GM06990 (cell line): ENCODE data around the gene EFHD1.
"Not testable (repeated sequence)": the region's sequence is repeated elsewhere in the genome, so short reads cannot be mapped to it uniquely, and the experiment has no call there.

ENCODE experiments used
- DNase-seq: peaks from one replicate; pipeline ENCODE4 v3.0.0-alpha.2; 2011; ENCODE audit not compliant: insufficient read length; ENCODE audit errors: extremely low read depth
- H3K27me3 ChIP-seq: replicated peaks from 2 replicates; pipeline ENCODE4 v1.6.0; 2011; ENCODE audit warnings: low read length; ENCODE audit not compliant: control insufficient read depth, insufficient read depth
- H3K36me3 ChIP-seq: 2 replicates; pipeline ENCODE4 v1.5.1; 2011; ENCODE audit warnings: low read length; ENCODE audit not compliant: control insufficient read depth, insufficient read depth
- H3K4me3 ChIP-seq: replicated peaks from 2 replicates; pipeline ENCODE4 v1.5.1; 2011; ENCODE audit warnings: low read depth, mild to moderate bottlenecking, control low read depth, low read length
- CTCF ChIP-seq: IDR thresholded peaks from 2 replicates; pipeline ENCODE4 v1.5.1; 2011; ENCODE audit warnings: low read length, control low read depth, mild to moderate bottlenecking, inconsistent platforms; ENCODE audit not compliant: insufficient read depth, poor library complexity, severe bottlenecking

The EFHD1 gene

GRCh38 chr2:232632229-232632903, 1.0 kb upstream of the EFHD1 start:
- Histone ChIP-seq H3K36me3 (no peaks in the 10 kb centered on the region), H3K27me3 (no peaks in the 10 kb centered on the region; the same call in none of the 2 replicates), H3K4me3 (peak overlapping the region; percentile 55; the same call in 1 of the 2 replicates)
- no peak for TF ChIP-seq CTCF
- DNase-seq = no peak

GRCh38 chr2:232632904-232633412, 446 bp upstream of the EFHD1 start:
- Histone ChIP-seq H3K36me3 (no peaks in the 10 kb centered on the region), H3K27me3 (no peaks in the 10 kb centered on the region; the same call in none of the 2 replicates), H3K4me3 (peak overlapping the region; percentile 55)
- TF ChIP-seq CTCF = no peak
- DNase-seq = peak; percentile 12

- H3K36me3 ChIP-seq = no peaks in the 10 kb centered on the region
- no peak for TF ChIP-seq CTCF
- DNase-seq = no peak
- H3K4me3 ChIP-seq = no peak overlapping the region
- H3K27me3 ChIP-seq = no peaks in the 10 kb centered on the region; the same call in none of the 2 replicates
Observed at GRCh38 chr2:232634206-232635150, 1.1 kb downstream of the EFHD1 start.

GRCh38 chr2:232635376-232635775, 2.0 kb downstream of the EFHD1 start:
- not testable (repeated sequence) for H3K36me3 ChIP-seq, DNase-seq, H3K27me3 ChIP-seq, H3K4me3 ChIP-seq

- Histone ChIP-seq H3K27me3 (no peaks in the 10 kb centered on the region; the same call in none of the 2 replicates), H3K36me3 (no peaks in the 10 kb centered on the region), H3K4me3 (no peak overlapping the region)
- DNase-seq = no peak
- TF ChIP-seq CTCF = no peak
Observed at GRCh38 chr2:232635820-232636219, 2.4 kb downstream of the EFHD1 start.
